Measurements from ENCODE around the gene FAR2.

GRCh38 chr12:29269706-29270408 is 120.8 kb downstream of the FAR2 start:
- TF ChIP-seq, protein P1, sequence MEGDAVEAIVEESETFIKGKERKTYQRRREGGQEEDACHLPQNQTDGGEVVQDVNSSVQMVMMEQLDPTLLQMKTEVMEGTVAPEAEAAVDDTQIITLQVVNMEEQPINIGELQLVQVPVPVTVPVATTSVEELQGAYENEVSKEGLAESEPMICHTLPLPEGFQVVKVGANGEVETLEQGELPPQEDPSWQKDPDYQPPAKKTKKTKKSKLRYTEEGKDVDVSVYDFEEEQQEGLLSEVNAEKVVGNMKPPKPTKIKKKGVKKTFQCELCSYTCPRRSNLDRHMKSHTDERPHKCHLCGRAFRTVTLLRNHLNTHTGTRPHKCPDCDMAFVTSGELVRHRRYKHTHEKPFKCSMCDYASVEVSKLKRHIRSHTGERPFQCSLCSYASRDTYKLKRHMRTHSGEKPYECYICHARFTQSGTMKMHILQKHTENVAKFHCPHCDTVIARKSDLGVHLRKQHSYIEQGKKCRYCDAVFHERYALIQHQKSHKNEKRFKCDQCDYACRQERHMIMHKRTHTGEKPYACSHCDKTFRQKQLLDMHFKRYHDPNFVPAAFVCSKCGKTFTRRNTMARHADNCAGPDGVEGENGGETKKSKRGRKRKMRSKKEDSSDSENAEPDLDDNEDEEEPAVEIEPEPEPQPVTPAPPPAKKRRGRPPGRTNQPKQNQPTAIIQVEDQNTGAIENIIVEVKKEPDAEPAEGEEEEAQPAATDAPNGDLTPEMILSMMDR (conservative IDR thresholded peaks at IDR 0.05; ENCODE audit: low read depth, low read length), result no peak
- TF ChIP-seq EZH2 (IDR thresholded peaks at IDR 0.05; ENCODE audit: borderline replicate concordance, low read depth, low read length, poor library complexity, severe bottlenecking), result no peak
